ENCODE measurements around the gene ADAMTSL1. TPM values are rescaled to one million over a fixed set of nuclear protein-coding genes. Genes with fewer than 3 reads are reported as not detected.

Gene ADAMTSL1
- total and polyA plus RNA-seq, 2 of the 8 experiments (the other 6 are each of a cell fraction or from before 2014, with no cell fraction given): 0.84 to 1.1 TPM

GRCh38 chr9:18673179-18673578, 199.2 kb downstream of the ADAMTSL1 start:
- Histone ChIP-seq H3K4me3 (ENCODE audit: extremely low read depth in 1 of 4, insufficient read depth in 2 of 4, low read depth in 3 of 4, low read length in 4 of 4) (no peak overlapping the region), H3K27me3 (replicated peaks in 1 of 4; ENCODE audit: control insufficient read depth in 3 of 4, extremely low read depth in 1 of 4, insufficient read depth in 3 of 4, low read length in 3 of 4) (no peaks in the 10 kb centered on the region), H3K23me2 (ENCODE audit: low read depth, low read length) (no peaks in the 10 kb centered on the region), H2AK5ac (ENCODE audit: low read depth, low read length) (no peak overlapping the region), H2BK20ac (ENCODE audit: low read length) (no peak overlapping the region), H4K20me1 (replicated peaks in 1 of 2; ENCODE audit: control insufficient read depth in 1 of 2, insufficient read depth in 2 of 2, low read length in 2 of 2) (no peaks in the 10 kb centered on the region), H4K5ac (ENCODE audit: insufficient read length, low read depth, low read length) (no peak overlapping the region), H3K36me3 (ENCODE audit: control insufficient read depth in 2 of 4, insufficient read depth in 4 of 4, low read length in 3 of 4) (no peaks in the 10 kb centered on the region), H3K56ac (replicated peaks; ENCODE audit: insufficient read length, low read depth, low read length) (no peak overlapping the region), H3K4ac (replicated peaks; ENCODE audit: insufficient read length, low read depth, low read length) (no peak overlapping the region), H3K27ac (ENCODE audit: low read depth, low read length) (no peak overlapping the region), H2BK12ac (ENCODE audit: low read depth, low read length) (no peak overlapping the region), H2BK15ac (ENCODE audit: low read length) (no peak overlapping the region), H3K79me2 (ENCODE audit: control insufficient read depth in 1 of 2, insufficient read depth in 2 of 2, low read length in 2 of 2) (no peaks in the 10 kb centered on the region), H3K9ac (replicated peaks in 1 of 4; ENCODE audit: extremely low read depth in 1 of 4, low read depth in 3 of 4, low read length in 3 of 4) (no peak overlapping the region), H2AFZ (ENCODE audit: low read length) (no peak overlapping the region), H4K8ac (ENCODE audit: extremely low read depth, insufficient read depth, low read length) (no peak overlapping the region), H2BK120ac (replicated peaks; ENCODE audit: low read depth, low read length) (no peak overlapping the region), H3K79me1 (ENCODE audit: low read depth, low read length) (no peaks in the 10 kb centered on the region), H2BK5ac (ENCODE audit: low read depth, low read length) (no peak overlapping the region), H3K4me1 (replicated peaks in 1 of 4; ENCODE audit: control insufficient read depth in 3 of 4, insufficient read depth in 4 of 4, low read length in 3 of 4) (peaks cover 0 to 5% (median 0%) of the 10 kb centered on the region in 4 experiments; a peak in 1 of 7 replicates), H3K18ac (ENCODE audit: extremely low read depth, low read length) (no peak overlapping the region), H3K23ac (ENCODE audit: insufficient read length) (no peak overlapping the region), H3K9me3 (ENCODE audit: insufficient read depth in 2 of 2, low read depth in 1 of 2, low read length in 1 of 2) (no peaks in the 10 kb centered on the region), H4K91ac (replicated peaks; ENCODE audit: insufficient read length, low read length) (no peak overlapping the region), H3K4me2 (ENCODE audit: insufficient read depth in 1 of 2, low read depth in 2 of 2, low read length in 2 of 2) (no peak overlapping the region), H3K14ac (ENCODE audit: insufficient read length) (no peak overlapping the region)
- ChIA-PET CTCF (ENCODE audit: partially characterized antibody) (interaction anchor here (0.6 kb wide), 2 partner anchors 14 to 360 kb away, joined by 3 to 4 read pairs; partner anchors contain the start of gene SAXO1), POLR2A (ENCODE audit: partially characterized antibody) (no interaction called here)
- no peak for FAIRE-seq
- WGBS, 2 experiments (ENCODE audit: extremely low coverage in 1 of 2, insufficient coverage in 1 of 2, insufficient read length in 1 of 2, insufficient replicate concordance in 2 of 2, low coverage in 1 of 2, low lambda C conversion rate in 2 of 2, missing lambda C conversion rate in 1 of 2): 85% methylated on average over 4 of the region's 4 CpGs; no CpG with 5 or more reads in 1 of the 2 experiments
- no peak for DNase-seq (ENCODE audit: low read depth in 1 of 2, low spot score in 2 of 2)
- TF ChIP-seq SP1 (IDR thresholded peaks at IDR 0.05; ENCODE audit: low read depth, low read length) (no peak), KDM1A (IDR thresholded peaks at IDR 0.05; ENCODE audit: borderline replicate concordance, low read length) (no peak), SRF (IDR thresholded peaks at IDR 0.05; ENCODE audit: low read depth, low read length) (no peak), EP300 (IDR thresholded peaks at IDR 0.05; ENCODE audit: borderline replicate concordance in 1 of 2, low read depth in 2 of 2, low read length in 2 of 2) (no peak), KDM5A (IDR thresholded peaks at IDR 0.05; ENCODE audit: low read length) (no peak), SP2 (IDR thresholded peaks at IDR 0.05; ENCODE audit: low read length) (no peak), ASH2L (IDR thresholded peaks at IDR 0.05; ENCODE audit: low read length) (no peak), SIX5 (IDR thresholded peaks at IDR 0.05; ENCODE audit: low read depth, low read length) (no peak), RAD21 (IDR thresholded peaks at IDR 0.05 in 1 of 2, conservative IDR thresholded peaks at IDR 0.05 in 1 of 2; ENCODE audit: low read depth in 2 of 2, low read length in 2 of 2) (no peak), TBP (IDR thresholded peaks at IDR 0.05; ENCODE audit: low read depth, low read length) (no peak), JUN (IDR thresholded peaks at IDR 0.05; ENCODE audit: low read depth, low read length) (no peak), BCL11A (IDR thresholded peaks at IDR 0.05; ENCODE audit: low read depth in 2 of 2, low read length in 2 of 2) (no peak), MAFK (IDR thresholded peaks at IDR 0.05; ENCODE audit: low read depth, low read length) (no peak), CREB1 (IDR thresholded peaks at IDR 0.05) (no peak), HDAC2 (IDR thresholded peaks at IDR 0.05; ENCODE audit: borderline replicate concordance in 1 of 2, low read depth in 2 of 2, low read length in 2 of 2) (no peak)

Measured in H1 (cell line).